ENCODE results near the gene SLC25A41.

GRCh38 chr19:6439743-6440142 lies 6.2 kb upstream of the SLC25A41 start:
- TF ChIP-seq POLR2A (IDR thresholded peaks at IDR 0.05) (no peak), CTCF (IDR thresholded peaks at IDR 0.05) (no peak), POLR2AphosphoS5 (IDR thresholded peaks at IDR 0.05) (no peak)

Measured in prostate gland (tissue), 2 donors.